ENCODE measurements around the gene BCL2L15. TPM values are rescaled to one million over a fixed set of nuclear protein-coding genes. Genes with fewer than 3 reads are reported as not detected.
"Not testable (repeated sequence)": the region's sequence is repeated elsewhere in the genome, so short reads cannot be mapped to it uniquely, and the experiment has no call there.

Gene BCL2L15
- total RNA-seq, 2 experiments from 2014 or later: 1.6 to 2.9 TPM

- ChIA-PET CTCF (interaction anchor here (0.6 to 2.1 kb wide), 9 partner anchors 9 to 183 kb away, joined by 3 to 10 read pairs (median 3); partner anchors contain the start of gene PHTF1), POLR2A (interaction anchor here (1.2 to 2.9 kb wide), 5 partner anchors 10 to 71 kb away, joined by 3 to 28 read pairs (median 20); partner anchors contain the start of genes AP4B1, DCLRE1B and HIPK1)
- Mint-ChIP-seq H3K9me3 (no peaks in the 10 kb centered on the region), H3K27ac (peak overlapping the region; percentile 64), H3K4me1 (peaks cover 50% of the 10 kb centered on the region), H3K27me3 (no peaks in the 10 kb centered on the region), H3K36me3 (ENCODE audit: low read depth) (peaks cover 64% of the 10 kb centered on the region), H3K4me3 (no peak overlapping the region)
- DNase-seq: no peak
These were observed 27.8 kb downstream of the BCL2L15 start for GRCh38 chr1:113859478-113860175.

- H3K4me3 Mint-ChIP-seq: no peak overlapping the region
- peak overlapping the region; percentile 49 for H3K27ac Mint-ChIP-seq
- ChIA-PET POLR2A (interaction anchor here (1.2 to 2.9 kb wide), 4 partner anchors 11 to 71 kb away, joined by 3 to 28 read pairs (median 20); partner anchors contain the start of genes AP4B1, DCLRE1B and HIPK1), CTCF (interaction anchor here (0.6 to 2.1 kb wide), 3 partner anchors 9 to 76 kb away, joined by 3 to 10 read pairs (median 4); no protein-coding TSS in a partner anchor)
- H3K4me1 Mint-ChIP-seq: peaks cover 54% of the 10 kb centered on the region
- H3K36me3 Mint-ChIP-seq (ENCODE audit: low read depth): peaks cover 66% of the 10 kb centered on the region
- no peaks in the 10 kb centered on the region for H3K27me3 Mint-ChIP-seq
- H3K9me3 Mint-ChIP-seq: no peaks in the 10 kb centered on the region
- DNase-seq: no peak
These were observed 28.4 kb downstream of the BCL2L15 start for GRCh38 chr1:113858982-113859381.

GRCh38 chr1:113858418-113858817 lies 29.0 kb downstream of the BCL2L15 start:
- Mint-ChIP-seq H3K36me3 (ENCODE audit: low read depth) (peaks cover 64% of the 10 kb centered on the region), H3K27me3 (no peaks in the 10 kb centered on the region), H3K4me1 (peaks cover 53% of the 10 kb centered on the region), H3K9me3 (no peaks in the 10 kb centered on the region), H3K4me3 (no peak overlapping the region), H3K27ac (no peak overlapping the region)
- CTCF ChIA-PET: no interaction called here
- DNase-seq: no peak
- POLR2A ChIA-PET: no interaction called here

- Mint-ChIP-seq H3K4me1 (peaks cover 49% of the 10 kb centered on the region), H3K27me3 (no peaks in the 10 kb centered on the region), H3K9me3 (no peaks in the 10 kb centered on the region), H3K27ac (peak overlapping the region; percentile 28), H3K36me3 (ENCODE audit: low read depth) (peaks cover 59% of the 10 kb centered on the region), H3K4me3 (no peak overlapping the region)
- POLR2A ChIA-PET: interaction anchor here (1.2 kb wide), 1 partner anchor 47 kb away, joined by 4 read pairs; the partner anchor contains the start of gene AP4B1
- CTCF ChIA-PET: no interaction called here
- no peak for DNase-seq
These were observed 29.6 kb downstream of the BCL2L15 start for GRCh38 chr1:113857776-113858175.

- Mint-ChIP-seq H3K36me3 (ENCODE audit: low read depth) (peaks cover 61% of the 10 kb centered on the region), H3K4me3 (no peak overlapping the region), H3K4me1 (peaks cover 42% of the 10 kb centered on the region), H3K27me3 (no peaks in the 10 kb centered on the region), H3K9me3 (no peaks in the 10 kb centered on the region), H3K27ac (no peak overlapping the region)
- CTCF ChIA-PET: interaction anchor here (0.8 to 1.7 kb wide), 3 partner anchors 10 to 48 kb away, joined by 3 to 10 read pairs (median 3); partner anchors contain the start of gene AP4B1
- POLR2A ChIA-PET: interaction anchor here (1.3 to 1.9 kb wide), 3 partner anchors 13 to 74 kb away, joined by 3 to 9 read pairs (median 4); no protein-coding TSS in a partner anchor
- DNase-seq: no peak
These were observed 31.0 kb downstream of the BCL2L15 start for GRCh38 chr1:113856401-113856790.

GRCh38 chr1:113855630-113856400 lies 31.6 kb downstream of the BCL2L15 start:
- Mint-ChIP-seq H3K27ac (no peak overlapping the region), H3K9me3 (no peaks in the 10 kb centered on the region), H3K27me3 (no peaks in the 10 kb centered on the region), H3K4me3 (no peak overlapping the region), H3K36me3 (ENCODE audit: low read depth) (peaks cover 64% of the 10 kb centered on the region), H3K4me1 (peaks cover 40% of the 10 kb centered on the region)
- DNase-seq: no peak
- ChIA-PET CTCF (interaction anchor here (1.1 to 1.7 kb wide), 4 partner anchors 10 to 94 kb away, joined by 3 to 10 read pairs (median 4); no protein-coding TSS in a partner anchor), POLR2A (interaction anchor here (1.3 to 1.9 kb wide), 3 partner anchors 14 to 74 kb away, joined by 3 to 9 read pairs (median 4); no protein-coding TSS in a partner anchor)

GRCh38 chr1:113854234-113854633 lies 33.1 kb downstream of the BCL2L15 start:
- H3K4me3 Mint-ChIP-seq: no peak overlapping the region
- H3K27ac Mint-ChIP-seq: peak overlapping the region; percentile 60
- peaks cover 73% of the 10 kb centered on the region for H3K36me3 Mint-ChIP-seq (ENCODE audit: low read depth)
- CTCF ChIA-PET: interaction anchor here (0.7 kb wide), 1 partner anchor 40 kb away, joined by 5 read pairs; no protein-coding TSS in a partner anchor
- peaks cover 35% of the 10 kb centered on the region for H3K4me1 Mint-ChIP-seq
- no peaks in the 10 kb centered on the region for H3K27me3 Mint-ChIP-seq
- no peak for DNase-seq
- H3K9me3 Mint-ChIP-seq: no peaks in the 10 kb centered on the region
- POLR2A ChIA-PET: no interaction called here

- H3K9me3 Mint-ChIP-seq, H3K4me3 Mint-ChIP-seq, H3K27ac Mint-ChIP-seq, H3K27me3 Mint-ChIP-seq, CTCF ChIA-PET, DNase-seq: not testable (repeated sequence)
- POLR2A ChIA-PET: interaction anchor here (1.1 to 1.4 kb wide), 2 partner anchors 17 to 52 kb away, joined by 3 to 4 read pairs; partner anchors contain the start of gene AP4B1
- peaks cover 30% of the 10 kb centered on the region for H3K4me1 Mint-ChIP-seq
- peaks cover 75% of the 10 kb centered on the region for H3K36me3 Mint-ChIP-seq (ENCODE audit: low read depth)
These were observed 34.7 kb downstream of the BCL2L15 start for GRCh38 chr1:113852694-113853093.

GRCh38 chr1:113850127-113850796 lies 37.1 kb downstream of the BCL2L15 start:
- Mint-ChIP-seq H3K4me3 (no peak overlapping the region), H3K4me1 (peaks cover 24% of the 10 kb centered on the region), H3K36me3 (ENCODE audit: low read depth) (peaks cover 79% of the 10 kb centered on the region), H3K27ac (no peak overlapping the region), H3K27me3 (no peaks in the 10 kb centered on the region), H3K9me3 (no peaks in the 10 kb centered on the region)
- POLR2A ChIA-PET: interaction anchor here (0.6 to 1.0 kb wide), 6 partner anchors 20 to 90 kb away, joined by 3 to 5 read pairs (median 3); partner anchors contain the start of gene DCLRE1B
- CTCF ChIA-PET: interaction anchor here (1.1 to 2.1 kb wide), 3 partner anchors 9 to 79 kb away, joined by 3 to 7 read pairs (median 4); partner anchors contain the start of gene HIPK1
- DNase-seq: no peak

GRCh38 chr1:113849072-113849471 lies 38.3 kb downstream of the BCL2L15 start:
- Mint-ChIP-seq H3K4me1 (peaks cover 14% of the 10 kb centered on the region), H3K27ac (no peak overlapping the region), H3K9me3 (no peaks in the 10 kb centered on the region), H3K36me3 (ENCODE audit: low read depth) (peaks cover 71% of the 10 kb centered on the region), H3K4me3 (no peak overlapping the region), H3K27me3 (no peaks in the 10 kb centered on the region)
- ChIA-PET POLR2A (no interaction called here), CTCF (no interaction called here)
- DNase-seq: no peak

- CTCF ChIA-PET: no interaction called here
These were observed 40.9 kb downstream of the BCL2L15 start for GRCh38 chr1:113846391-113847035.

GRCh38 chr1:113836534-113836933 lies 50.8 kb downstream of the BCL2L15 start:
- Mint-ChIP-seq H3K27me3 (no peaks in the 10 kb centered on the region), H3K27ac (peak overlapping the region; percentile 14), H3K4me1 (peaks cover 8% of the 10 kb centered on the region), H3K4me3 (no peak overlapping the region), H3K36me3 (ENCODE audit: low read depth) (peaks cover 58% of the 10 kb centered on the region), H3K9me3 (no peaks in the 10 kb centered on the region)
- no peak for DNase-seq
- CTCF ChIA-PET: interaction anchor here (0.7 to 4.4 kb wide), 14 partner anchors 19 to 446 kb away, joined by 3 to 47 read pairs (median 6); partner anchors contain the start of genes AP4B1, DCLRE1B and HIPK1
- POLR2A ChIA-PET: interaction anchor here (0.6 to 2.2 kb wide), 6 partner anchors 41 to 111 kb away, joined by 3 to 10 read pairs (median 4); partner anchors contain the start of genes AP4B1, DCLRE1B and HIPK1

More at GRCh38 chr1:113846391-113847035, 40.9 kb downstream of the BCL2L15 start:
- no peaks in the 10 kb centered on the region for H3K27me3 Mint-ChIP-seq
- H3K4me1 Mint-ChIP-seq: peaks cover 11% of the 10 kb centered on the region
- POLR2A ChIA-PET: no interaction called here
- no peaks in the 10 kb centered on the region for H3K9me3 Mint-ChIP-seq
- H3K27ac Mint-ChIP-seq: no peak overlapping the region
- H3K36me3 Mint-ChIP-seq (ENCODE audit: low read depth): peaks cover 77% of the 10 kb centered on the region
- no peak overlapping the region for H3K4me3 Mint-ChIP-seq
- DNase-seq: no peak

All from activated CD4-positive, alpha-beta memory T cell treated with anti-CD3 and anti-CD28 coated beads, Interleukin-2, amount 10 ng/mL, durations not matched to agents 7 days and 5 days (primary cell).